WTC11 (cell line): ENCODE measurements around the gene IL11RA.

Source experiments
- NFYB ChIP-seq: sonication (generic); formaldehyde crosslinking; conservative IDR thresholded peaks from 2 replicates; pipeline ENCODE4 v1.8.0; 2022; ENCODE audit warnings: low read depth, missing genetic modification reagents
- ZNF263 ChIP-seq: sonication (generic); formaldehyde crosslinking; IDR thresholded peaks from 2 replicates; pipeline ENCODE4 v1.8.1; 2022; ENCODE audit warnings: low read depth, mild to moderate bottlenecking, moderate library complexity, missing genetic modification reagents

GRCh38 chr9:34684816-34685215, 32.8 kb downstream of the IL11RA start:
- no peak for TF ChIP-seq ZNF263
- no peak for TF ChIP-seq NFYB (CRISPR knock-in tag)
